ENCODE data around the gene NAP1L4.

NAP1L4 gene

GRCh38 chr11:3007404-3008010, 15.4 kb upstream of the NAP1L4 start:
- TF ChIP-seq TEAD4 (IDR thresholded peaks at IDR 0.05) (no peak), YY1 (IDR thresholded peaks at IDR 0.05; ENCODE audit: low read depth) (no peak), EP300 (IDR thresholded peaks at IDR 0.05; ENCODE audit: borderline replicate concordance) (no peak), MAX (IDR thresholded peaks at IDR 0.05) (no peak), NFIC (IDR thresholded peaks at IDR 0.05) (no peak), EGR1 (IDR thresholded peaks at IDR 0.05) (no peak), TAF1 (IDR thresholded peaks at IDR 0.05; ENCODE audit: low read depth) (no peak), RAD21 (IDR thresholded peaks at IDR 0.05; ENCODE audit: low read depth) (no peak), TCF12 (IDR thresholded peaks at IDR 0.05; ENCODE audit: low read depth) (no peak), CREB1 (IDR thresholded peaks at IDR 0.05; ENCODE audit: low read depth) (no peak), FOXM1 (IDR thresholded peaks at IDR 0.05; ENCODE audit: borderline replicate concordance, low read depth) (no peak)

- TF ChIP-seq USF1 (IDR thresholded peaks at IDR 0.05) (no peak), ZBTB7A (IDR thresholded peaks at IDR 0.05; ENCODE audit: low read depth) (no peak), TEAD4 (IDR thresholded peaks at IDR 0.05) (no peak), TCF12 (IDR thresholded peaks at IDR 0.05; ENCODE audit: low read depth) (no peak), CREB1 (IDR thresholded peaks at IDR 0.05; ENCODE audit: low read depth) (no peak), YY1 (IDR thresholded peaks at IDR 0.05; ENCODE audit: low read depth) (no peak), FOXM1 (IDR thresholded peaks at IDR 0.05; ENCODE audit: borderline replicate concordance, low read depth) (no peak), EP300 (IDR thresholded peaks at IDR 0.05; ENCODE audit: borderline replicate concordance) (no peak), NFIC (IDR thresholded peaks at IDR 0.05) (no peak), TAF1 (IDR thresholded peaks at IDR 0.05; ENCODE audit: low read depth) (no peak), MAX (IDR thresholded peaks at IDR 0.05) (no peak), RAD21 (IDR thresholded peaks at IDR 0.05; ENCODE audit: low read depth) (no peak), REST (IDR thresholded peaks at IDR 0.05; ENCODE audit: low read depth) (no peak), CEBPB (IDR thresholded peaks at IDR 0.05) (no peak), EGR1 (IDR thresholded peaks at IDR 0.05) (no peak)
Observed at GRCh38 chr11:3006505-3007260, 14.6 kb upstream of the NAP1L4 start.

- TF ChIP-seq CREB1 (IDR thresholded peaks at IDR 0.05; ENCODE audit: low read depth) (no peak), EP300 (IDR thresholded peaks at IDR 0.05; ENCODE audit: borderline replicate concordance) (no peak), RAD21 (IDR thresholded peaks at IDR 0.05; ENCODE audit: low read depth) (no peak), TEAD4 (IDR thresholded peaks at IDR 0.05) (no peak), MAX (IDR thresholded peaks at IDR 0.05) (no peak), TCF12 (IDR thresholded peaks at IDR 0.05; ENCODE audit: low read depth) (no peak), YY1 (IDR thresholded peaks at IDR 0.05; ENCODE audit: low read depth) (no peak), EGR1 (IDR thresholded peaks at IDR 0.05) (no peak), FOXM1 (IDR thresholded peaks at IDR 0.05; ENCODE audit: borderline replicate concordance, low read depth) (no peak), USF1 (IDR thresholded peaks at IDR 0.05) (no peak), ZBTB7A (IDR thresholded peaks at IDR 0.05; ENCODE audit: low read depth) (no peak), CEBPB (IDR thresholded peaks at IDR 0.05) (no peak), NFIC (IDR thresholded peaks at IDR 0.05) (no peak), REST (IDR thresholded peaks at IDR 0.05; ENCODE audit: low read depth) (no peak), TAF1 (IDR thresholded peaks at IDR 0.05; ENCODE audit: low read depth) (no peak)
Observed at GRCh38 chr11:3004481-3004880, 12.4 kb upstream of the NAP1L4 start.

GRCh38 chr11:3003396-3004231, 11.5 kb upstream of the NAP1L4 start:
- TF ChIP-seq EGR1 (IDR thresholded peaks at IDR 0.05) (no peak), MAX (IDR thresholded peaks at IDR 0.05) (no peak), NFIC (IDR thresholded peaks at IDR 0.05) (no peak), YY1 (IDR thresholded peaks at IDR 0.05; ENCODE audit: low read depth) (no peak), ZBTB7A (IDR thresholded peaks at IDR 0.05; ENCODE audit: low read depth) (no peak), FOXM1 (IDR thresholded peaks at IDR 0.05; ENCODE audit: borderline replicate concordance, low read depth) (no peak), TCF12 (IDR thresholded peaks at IDR 0.05; ENCODE audit: low read depth) (no peak), USF1 (IDR thresholded peaks at IDR 0.05) (no peak), RAD21 (IDR thresholded peaks at IDR 0.05; ENCODE audit: low read depth) (no peak), CEBPB (IDR thresholded peaks at IDR 0.05) (no peak)

Data from Ishikawa (cell line).